CD4-positive, alpha-beta T cell treated with Interleukin-12 subunit alpha and Interleukin-12 subunit beta, for 1 hour (primary cell): Measurements from ENCODE around the gene PDCL2.
"Not testable (repeated sequence)": the region's sequence is repeated elsewhere in the genome, so short reads cannot be mapped to it uniquely, and the experiment has no call there.

Source experiments
- DNase-seq: peaks from one replicate; pipeline ENCODE4 v3.0.0-alpha.2; 2020

Gene PDCL2

GRCh38 chr4:55592014-55592413 is at the start of gene PDCL2:
TSS of gene PDCL2 (minus strand) at chr4:55592245. CDS start at chr4:55592109, 136 bp downstream.
- DNase-seq: no peak

GRCh38 chr4:55637272-55637820 is 45.3 kb upstream of the PDCL2 start:
- DNase-seq: no peak

GRCh38 chr4:55636656-55636999 is 44.6 kb upstream of the PDCL2 start:
- no peak for DNase-seq

- peak; percentile 19 for DNase-seq
These were observed 44.0 kb upstream of the PDCL2 start, which contains the start of gene NMU for GRCh38 chr4:55635741-55636655. TSS of gene NMU (minus strand) at chr4:55636298. CDS start at chr4:55636192, 106 bp downstream.

GRCh38 chr4:55635282-55635681 is 43.2 kb upstream of the PDCL2 start:
- DNase-seq: no peak

- no peak for DNase-seq
These were observed 42.5 kb upstream of the PDCL2 start for GRCh38 chr4:55634417-55635128.

- DNase-seq: no peak
These were observed 41.9 kb upstream of the PDCL2 start for GRCh38 chr4:55633903-55634302.

- no peak for DNase-seq
These were observed 33.8 kb upstream of the PDCL2 start for GRCh38 chr4:55625835-55626234.

- DNase-seq: not testable (repeated sequence)
These were observed 32.0 kb upstream of the PDCL2 start for GRCh38 chr4:55624063-55624462.

GRCh38 chr4:55618546-55619143 is 26.6 kb upstream of the PDCL2 start:
- no peak for DNase-seq

GRCh38 chr4:55617587-55618197 is 25.6 kb upstream of the PDCL2 start:
- DNase-seq: no peak

GRCh38 chr4:55615008-55615407 is 23.0 kb upstream of the PDCL2 start:
- no peak for DNase-seq

GRCh38 chr4:55613621-55614020 is 21.6 kb upstream of the PDCL2 start:
- no peak for DNase-seq

- no peak for DNase-seq
These were observed 20.3 kb upstream of the PDCL2 start for GRCh38 chr4:55612341-55612740.

GRCh38 chr4:55611358-55612059 is 19.5 kb upstream of the PDCL2 start:
- no peak for DNase-seq

GRCh38 chr4:55610381-55610780 is 18.3 kb upstream of the PDCL2 start:
- no peak for DNase-seq

- no peak for DNase-seq
These were observed 17.4 kb upstream of the PDCL2 start for GRCh38 chr4:55609393-55609866.

GRCh38 chr4:55608591-55608990 is 16.5 kb upstream of the PDCL2 start:
- no peak for DNase-seq

- no peak for DNase-seq
These were observed 13.0 kb upstream of the PDCL2 start for GRCh38 chr4:55604996-55605395.

GRCh38 chr4:55600640-55601039 is 8.6 kb upstream of the PDCL2 start:
- DNase-seq: no peak

GRCh38 chr4:55598641-55599040 is 6.6 kb upstream of the PDCL2 start:
- DNase-seq: no peak

- no peak for DNase-seq
These were observed 3.9 kb downstream of the PDCL2 start for GRCh38 chr4:55588160-55588559.
